Measurements from ENCODE around the gene PRDM15. TPM values are rescaled to one million over a fixed set of nuclear protein-coding genes. Genes with fewer than 3 reads are reported as not detected.

The PRDM15 gene
- total RNA-seq, 1 donor from 2014 or later = 4.9 TPM

- H3K4me3 ChIP-seq (ENCODE audit: low read depth, low read length) = no peak overlapping the region
- no peak for DNase-seq (ENCODE audit: low read depth)
- TF ChIP-seq CTCF (conservative IDR thresholded peaks at IDR 0.05; ENCODE audit: low read depth, low read length) = no peak
Observed at GRCh38 chr21:41804381-41804780, 74.8 kb downstream of the PRDM15 start.

- no peak for DNase-seq (ENCODE audit: low read depth)
- H3K4me3 ChIP-seq (ENCODE audit: low read depth, low read length) = no peak overlapping the region
- no peak for TF ChIP-seq CTCF (conservative IDR thresholded peaks at IDR 0.05; ENCODE audit: low read depth, low read length)
Observed at GRCh38 chr21:41803316-41803715, 75.8 kb downstream of the PRDM15 start.

GRCh38 chr21:41802684-41803083 lies 76.5 kb downstream of the PRDM15 start:
- TF ChIP-seq CTCF (conservative IDR thresholded peaks at IDR 0.05; ENCODE audit: low read depth, low read length) = no peak
- no peak for DNase-seq (ENCODE audit: low read depth)

GRCh38 chr21:41802198-41802584 lies 77.0 kb downstream of the PRDM15 start:
- DNase-seq (ENCODE audit: low read depth) = no peak
- H3K4me3 ChIP-seq (ENCODE audit: low read depth, low read length) = no peak overlapping the region
- TF ChIP-seq CTCF (conservative IDR thresholded peaks at IDR 0.05; ENCODE audit: low read depth, low read length) = no peak

More at GRCh38 chr21:41802684-41803083, 76.5 kb downstream of the PRDM15 start:
- no peak overlapping the region for H3K4me3 ChIP-seq (ENCODE audit: low read depth, low read length)

- DNase-seq (ENCODE audit: low read depth) = no peak
- no peak for TF ChIP-seq CTCF (conservative IDR thresholded peaks at IDR 0.05; ENCODE audit: low read depth, low read length)
- H3K4me3 ChIP-seq (ENCODE audit: low read depth, low read length) = no peak overlapping the region
Observed at GRCh38 chr21:41801321-41802197, 77.6 kb downstream of the PRDM15 start.

- DNase-seq (ENCODE audit: low read depth) = no peak
- H3K4me3 ChIP-seq (ENCODE audit: low read depth, low read length) = no peak overlapping the region
- TF ChIP-seq CTCF (conservative IDR thresholded peaks at IDR 0.05; ENCODE audit: low read depth, low read length) = no peak
Observed at GRCh38 chr21:41800425-41801320, 78.5 kb downstream of the PRDM15 start.
